ENCODE data around the gene TOGARAM2. TPM values are rescaled to one million over a fixed set of nuclear protein-coding genes. Genes with fewer than 3 reads are reported as not detected.

The TOGARAM2 gene
- total RNA-seq: 0.07 to 0.72 TPM (median 0.49 TPM) in 3 replicates
- long read RNA-seq: 0 reads

GRCh38 chr2:28981016-28981441, at the start of gene TOGARAM2:
TSS of gene TOGARAM2 (plus strand) at chr2:28981298. CDS start at chr2:28994835, 13,537 bp downstream.
- H3K4me3 Mint-ChIP-seq (ENCODE audit: unreplicated experiment): no peak within 1 kb of the TSS
- peaks cover 24% of the 10 kb centered on the region for H3K4me1 Mint-ChIP-seq (ENCODE audit: low read depth)
- no peaks in the 10 kb centered on the region for H3K9me3 Mint-ChIP-seq (ENCODE audit: low read depth)
- H3K36me3 Mint-ChIP-seq (ENCODE audit: low read depth): no peaks in the 10 kb centered on the region
- H3K27ac Mint-ChIP-seq (ENCODE audit: unreplicated experiment): peak within 1 kb of the TSS; percentile 75
- H3K27me3 Mint-ChIP-seq (ENCODE audit: low read depth): peaks cover 7% of the 10 kb centered on the region
- DNase-seq (ENCODE audit: low spot score): no peak
- no peak for TF ChIP-seq CTCF (IDR thresholded peaks at IDR 0.05)

GRCh38 chr2:28934769-28935168, 46.3 kb upstream of the TOGARAM2 start:
- Mint-ChIP-seq H3K4me3 (ENCODE audit: unreplicated experiment) (no peak overlapping the region), H3K27ac (ENCODE audit: unreplicated experiment) (no peak overlapping the region), H3K27me3 (ENCODE audit: low read depth) (no peaks in the 10 kb centered on the region), H3K4me1 (ENCODE audit: low read depth) (peaks cover 7% of the 10 kb centered on the region), H3K9me3 (ENCODE audit: low read depth) (no peaks in the 10 kb centered on the region), H3K36me3 (ENCODE audit: low read depth) (peaks cover 23% of the 10 kb centered on the region)
- no peak for TF ChIP-seq CTCF (IDR thresholded peaks at IDR 0.05)
- DNase-seq (ENCODE audit: low spot score): no peak

DNA sequence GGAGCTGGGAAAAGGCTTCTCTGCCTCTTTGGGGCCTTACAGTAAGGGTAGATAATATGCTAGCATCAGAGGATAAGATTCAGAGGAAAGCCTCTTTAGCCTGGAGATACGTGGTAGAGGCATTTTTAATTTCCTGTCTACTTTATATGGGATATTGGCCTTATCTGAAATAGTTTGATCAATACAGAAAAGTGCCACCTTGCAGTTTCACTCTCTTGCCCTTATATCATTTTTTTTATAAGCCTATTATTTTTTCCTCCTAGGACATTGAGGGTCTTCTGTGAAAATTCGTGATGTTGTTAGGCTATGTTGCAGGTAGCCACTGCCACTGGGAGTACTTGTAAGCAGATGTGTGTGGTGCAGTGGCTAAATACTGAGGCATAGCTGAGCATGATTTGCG, 40.1 kb upstream of the TOGARAM2 start:
- peaks cover 43% of the 10 kb centered on the region for H3K36me3 Mint-ChIP-seq (ENCODE audit: low read depth)
- no peak for DNase-seq (ENCODE audit: low spot score)
- H3K27me3 Mint-ChIP-seq (ENCODE audit: low read depth): no peaks in the 10 kb centered on the region
- no peak overlapping the region for H3K4me3 Mint-ChIP-seq (ENCODE audit: unreplicated experiment)
- TF ChIP-seq CTCF (IDR thresholded peaks at IDR 0.05): no peak
- H3K27ac Mint-ChIP-seq (ENCODE audit: unreplicated experiment): peak overlapping the region; percentile 17
- no peaks in the 10 kb centered on the region for H3K4me1 Mint-ChIP-seq (ENCODE audit: low read depth)
- no peaks in the 10 kb centered on the region for H3K9me3 Mint-ChIP-seq (ENCODE audit: low read depth)

- DNase-seq (ENCODE audit: low spot score): no peak
- Mint-ChIP-seq H3K27ac (ENCODE audit: unreplicated experiment) (no peak overlapping the region), H3K4me1 (ENCODE audit: low read depth) (no peaks in the 10 kb centered on the region), H3K9me3 (ENCODE audit: low read depth) (peaks cover 3% of the 10 kb centered on the region), H3K36me3 (ENCODE audit: low read depth) (peaks cover 48% of the 10 kb centered on the region), H3K4me3 (ENCODE audit: unreplicated experiment) (no peak overlapping the region), H3K27me3 (ENCODE audit: low read depth) (no peaks in the 10 kb centered on the region)
- no peak for TF ChIP-seq CTCF (IDR thresholded peaks at IDR 0.05)
These were observed 36.4 kb upstream of the TOGARAM2 start for GRCh38 chr2:28944535-28945248.

- Mint-ChIP-seq H3K9me3 (ENCODE audit: low read depth) (peaks cover 3% of the 10 kb centered on the region), H3K27ac (ENCODE audit: unreplicated experiment) (no peak overlapping the region), H3K4me1 (ENCODE audit: low read depth) (peaks cover 4% of the 10 kb centered on the region), H3K36me3 (ENCODE audit: low read depth) (peaks cover 43% of the 10 kb centered on the region), H3K4me3 (ENCODE audit: unreplicated experiment) (no peak overlapping the region), H3K27me3 (ENCODE audit: low read depth) (no peaks in the 10 kb centered on the region)
- TF ChIP-seq CTCF (IDR thresholded peaks at IDR 0.05): no peak
- no peak for DNase-seq (ENCODE audit: low spot score)
These were observed 32.9 kb upstream of the TOGARAM2 start for GRCh38 chr2:28948160-28948559.

Data from chondrocyte (in vitro differentiated cells).